Fibroblast of skin of abdomen (primary cell): ENCODE data around the gene AIF1L.
A peak's percentile ranks its signal among the peaks of the same experiment; 100 is the strongest.

Source experiments
- DNase-seq: peaks from one replicate; pipeline ENCODE4 v3.0.0-alpha.2; 2013

Gene AIF1L

DNA sequence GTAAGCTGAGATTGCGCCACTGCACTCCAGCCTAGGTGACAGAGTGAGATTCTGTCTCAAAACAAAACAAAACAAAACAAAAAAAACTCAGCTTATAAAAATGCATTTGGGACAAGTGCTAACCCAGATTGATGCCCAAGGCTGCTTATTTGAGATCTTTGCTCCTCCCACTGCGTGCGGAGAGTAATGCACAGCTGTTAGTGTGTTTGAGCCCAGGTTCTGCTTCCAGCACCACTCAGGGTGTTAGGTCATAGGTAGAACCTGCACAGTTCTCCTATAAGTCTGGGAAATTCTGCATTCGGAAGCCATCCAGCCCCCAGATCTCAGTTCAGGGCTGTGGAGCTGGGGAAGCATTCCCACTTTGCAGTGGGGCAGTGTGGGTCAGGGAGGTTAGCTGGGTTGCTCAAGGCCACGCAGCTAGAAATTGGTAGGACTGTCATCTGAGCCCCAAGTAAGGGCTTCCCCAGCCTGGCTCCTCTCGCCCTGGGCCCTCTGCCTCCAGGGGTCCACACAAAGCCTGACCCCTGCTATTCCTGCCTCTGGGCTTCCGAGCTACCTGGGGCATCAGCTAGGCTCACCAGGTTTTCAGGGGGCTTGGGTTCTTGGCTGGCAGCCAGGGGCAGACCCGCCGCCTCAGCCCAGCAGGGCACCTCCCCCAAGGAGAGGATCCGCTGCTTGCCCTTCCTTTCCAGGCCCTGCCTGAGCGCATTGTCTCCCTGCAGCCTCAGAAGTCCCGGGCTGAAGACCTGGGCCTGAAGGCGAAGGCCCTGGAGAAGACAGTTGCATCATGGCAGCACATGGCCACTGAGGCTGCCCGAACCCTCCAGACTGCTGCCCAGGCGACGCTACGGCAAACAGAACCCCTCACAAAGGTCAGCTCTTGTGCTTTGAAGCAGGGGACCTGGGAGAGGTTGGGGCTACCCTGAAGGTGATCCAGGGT lies 17.6 kb upstream of the AIF1L start:
- DNase-seq = no peak

DNA sequence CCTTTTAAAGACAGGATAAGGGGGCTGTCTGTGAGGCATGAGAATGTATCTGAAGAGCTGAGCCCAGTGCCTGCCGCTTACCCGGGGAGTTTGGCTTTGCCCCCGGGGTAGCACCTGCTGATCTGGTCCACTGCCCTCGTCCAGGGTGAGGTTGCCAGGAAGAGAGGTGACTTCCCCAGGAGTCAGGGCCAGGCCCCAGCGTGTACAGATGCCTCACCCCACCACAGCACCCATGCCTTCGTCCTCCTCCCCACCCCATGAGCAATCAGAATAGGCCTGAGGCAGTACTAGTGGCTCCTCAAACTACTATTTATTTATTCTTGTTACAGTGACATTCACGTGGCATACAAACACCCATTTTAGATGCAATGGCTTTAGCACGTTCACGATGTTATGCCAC lies 15.7 kb upstream of the AIF1L start:
- no peak for DNase-seq

DNA sequence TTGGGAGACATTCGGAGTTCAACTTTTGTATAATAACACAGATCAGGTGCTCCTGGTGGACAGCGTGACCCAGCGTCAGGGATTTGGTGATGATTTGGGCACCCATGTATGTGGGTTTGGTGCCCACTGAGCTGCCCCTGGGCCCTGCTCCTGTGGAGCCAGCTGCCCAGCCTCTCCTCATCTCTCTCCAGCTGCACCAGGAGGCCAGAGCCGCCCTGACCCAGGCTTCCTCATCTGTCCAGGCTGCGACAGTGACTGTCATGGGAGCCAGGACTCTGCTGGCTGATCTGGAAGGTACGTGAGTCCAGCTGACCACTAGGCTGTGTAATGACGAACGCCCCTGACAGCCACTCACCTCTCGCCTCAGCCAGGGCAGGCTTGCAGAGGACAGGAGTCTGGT lies 14.5 kb upstream of the AIF1L start:
- DNase-seq = no peak

DNA sequence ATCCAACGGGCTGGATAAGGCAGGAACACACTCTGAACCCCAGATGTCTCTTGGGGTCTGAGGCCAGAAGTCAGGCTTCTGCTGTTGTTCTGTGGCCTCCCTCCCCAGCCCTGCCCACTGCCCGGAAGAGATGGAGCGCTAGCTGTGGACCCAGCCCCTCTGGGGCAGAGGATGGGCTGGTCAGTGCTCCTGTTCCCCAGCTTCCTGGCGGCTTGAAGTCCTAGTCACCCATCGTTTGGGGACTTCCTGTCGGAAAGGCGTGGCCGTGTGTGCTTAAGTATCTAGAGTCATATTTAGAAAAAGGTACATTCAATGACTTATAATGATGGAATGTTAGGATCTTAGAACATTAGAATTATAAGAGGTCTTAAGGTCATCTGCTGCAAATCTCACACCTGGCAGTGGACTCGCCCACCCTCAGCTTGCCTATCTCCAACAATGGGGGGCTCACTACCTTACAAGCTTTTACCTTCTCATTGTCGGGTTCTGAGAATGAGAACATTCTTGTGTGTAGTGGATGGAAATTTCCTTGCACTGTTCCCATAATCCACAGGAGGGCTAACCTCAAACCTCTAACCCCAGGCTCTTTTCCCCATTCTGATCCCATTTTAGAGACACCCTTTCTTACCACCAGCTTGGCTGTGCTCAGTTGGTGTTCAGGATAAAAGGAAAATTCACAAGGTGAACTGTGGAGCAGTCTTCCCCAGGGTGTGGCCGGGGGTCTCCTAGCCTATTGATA lies 13.4 kb upstream of the AIF1L start:
- no peak for DNase-seq

DNA sequence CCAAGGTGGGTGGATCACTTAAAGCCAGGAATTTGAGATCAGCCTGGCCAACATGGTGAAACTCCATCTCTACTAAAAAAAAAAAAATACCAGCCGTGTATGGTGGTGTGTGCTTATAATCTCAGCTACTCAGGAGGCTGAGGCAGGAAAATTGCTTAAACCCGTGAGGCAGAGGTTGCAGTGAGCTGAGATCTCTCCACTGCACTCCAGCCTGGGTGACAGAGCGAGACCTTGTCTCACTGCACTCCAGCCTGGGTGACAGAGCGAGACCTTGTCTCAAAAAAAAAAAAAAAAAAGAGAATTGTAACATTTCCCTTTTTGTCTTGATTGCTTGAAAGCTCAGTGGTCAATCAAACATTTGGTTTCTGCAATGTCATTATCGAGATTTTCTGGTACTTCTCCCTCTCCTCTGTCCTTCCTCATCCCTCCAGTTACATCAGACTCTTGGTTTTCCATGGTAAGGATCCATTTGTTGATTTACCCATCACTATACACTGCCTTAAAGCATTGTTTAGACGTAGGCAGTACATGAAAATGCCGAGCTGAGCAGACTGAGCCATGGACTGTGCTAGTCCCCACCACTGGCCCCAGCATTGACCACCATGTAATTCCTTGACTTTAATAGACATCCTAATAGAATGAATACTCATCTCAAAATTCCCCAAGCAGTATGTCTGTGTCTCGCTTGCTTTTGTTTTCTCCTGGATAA lies 11.5 kb upstream of the AIF1L start:
- DNase-seq = no peak

DNA sequence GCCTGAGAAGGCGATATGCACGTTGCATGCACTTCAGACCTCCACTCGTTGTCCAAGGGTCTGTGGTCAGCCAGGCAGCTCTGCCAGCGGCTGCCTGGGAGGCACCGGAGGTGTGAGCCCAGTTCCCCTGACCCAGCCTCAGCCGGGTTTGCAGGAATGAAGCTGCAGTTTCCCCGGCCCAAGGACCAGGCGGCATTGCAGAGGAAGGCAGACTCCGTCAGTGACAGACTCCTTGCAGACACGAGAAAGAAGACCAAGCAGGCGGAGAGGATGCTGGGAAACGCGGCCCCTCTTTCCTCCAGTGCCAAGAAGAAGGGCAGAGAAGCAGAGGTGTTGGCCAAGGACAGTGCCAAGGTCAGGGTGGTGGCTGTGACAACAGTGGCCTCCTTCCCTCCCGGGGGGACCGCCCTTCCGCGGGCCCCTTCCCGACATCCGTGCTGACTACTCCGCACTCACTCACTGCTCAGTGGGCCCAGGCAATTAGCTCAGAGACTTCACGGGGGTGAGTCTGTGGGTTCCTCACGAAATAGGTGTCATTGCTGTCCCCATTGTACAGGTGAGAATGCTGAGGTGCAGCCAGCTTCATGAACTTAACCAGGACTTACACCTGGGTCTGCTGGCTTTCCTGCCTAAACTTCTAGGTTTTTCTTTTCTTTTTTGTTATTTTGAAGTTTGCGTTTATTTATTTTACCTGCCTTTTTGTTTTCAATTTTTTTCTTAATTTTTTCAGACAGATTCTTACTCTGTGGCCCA lies 10.8 kb upstream of the AIF1L start:
- DNase-seq = no peak

DNA sequence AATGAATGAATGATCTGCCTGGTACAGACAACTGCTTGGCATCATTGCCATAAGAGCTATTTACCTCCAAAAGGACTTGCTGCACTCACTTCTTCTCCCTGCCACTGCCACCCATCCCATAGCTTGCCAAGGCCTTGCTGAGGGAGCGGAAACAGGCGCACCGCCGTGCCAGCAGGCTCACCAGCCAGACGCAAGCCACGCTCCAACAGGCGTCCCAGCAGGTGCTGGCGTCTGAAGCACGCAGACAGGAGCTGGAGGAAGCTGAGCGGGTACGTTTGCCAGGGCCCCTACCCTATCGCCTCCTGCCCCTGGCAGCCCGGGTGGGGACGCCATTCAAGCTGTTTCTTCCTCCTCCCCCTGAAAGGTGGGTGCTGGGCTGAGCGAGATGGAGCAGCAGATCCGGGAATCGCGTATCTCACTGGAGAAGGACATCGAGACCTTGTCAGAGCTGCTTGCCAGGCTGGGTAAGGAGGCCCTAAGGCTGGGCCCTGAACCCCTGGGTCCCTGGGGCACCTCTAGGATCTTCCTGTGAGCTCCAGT lies 8.9 kb upstream of the AIF1L start:
- no peak for DNase-seq

DNA sequence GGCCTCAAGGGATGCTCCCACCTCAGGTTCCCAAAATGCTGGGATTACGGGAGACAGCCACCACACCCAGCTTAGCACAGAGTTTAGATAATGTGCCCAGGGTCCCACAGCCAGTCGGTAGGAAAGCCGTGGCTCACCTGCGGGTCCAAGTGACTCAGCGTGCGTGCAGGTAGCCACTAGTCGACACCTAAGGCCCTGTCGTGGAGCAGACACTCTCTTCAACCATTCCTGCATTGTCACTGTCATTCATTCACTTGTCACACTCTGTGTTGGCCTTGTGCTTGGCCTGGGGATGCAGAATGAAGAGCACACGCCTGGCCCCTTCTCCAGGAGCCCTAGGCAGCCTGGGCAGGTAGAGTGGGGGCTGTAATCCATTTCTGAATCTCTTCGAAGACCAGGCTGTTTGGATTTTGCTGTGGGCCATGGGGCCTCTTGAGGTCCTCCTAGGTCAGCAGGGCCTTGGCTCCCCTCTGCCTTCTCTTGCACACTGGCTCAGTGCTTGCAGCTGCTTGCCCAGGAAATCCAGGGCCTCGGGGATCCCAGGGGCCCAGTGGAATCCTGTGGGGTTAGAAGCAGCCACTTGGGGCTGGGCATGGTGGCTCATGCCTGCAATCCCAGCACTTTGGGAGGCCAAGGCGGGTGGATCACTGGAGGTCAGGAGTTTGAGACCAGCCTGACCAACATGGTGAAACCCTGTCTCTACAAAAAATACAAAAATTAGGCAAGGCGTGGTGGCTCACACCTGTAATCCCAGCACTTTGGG lies 6.1 kb upstream of the AIF1L start:
- no peak for DNase-seq

DNA sequence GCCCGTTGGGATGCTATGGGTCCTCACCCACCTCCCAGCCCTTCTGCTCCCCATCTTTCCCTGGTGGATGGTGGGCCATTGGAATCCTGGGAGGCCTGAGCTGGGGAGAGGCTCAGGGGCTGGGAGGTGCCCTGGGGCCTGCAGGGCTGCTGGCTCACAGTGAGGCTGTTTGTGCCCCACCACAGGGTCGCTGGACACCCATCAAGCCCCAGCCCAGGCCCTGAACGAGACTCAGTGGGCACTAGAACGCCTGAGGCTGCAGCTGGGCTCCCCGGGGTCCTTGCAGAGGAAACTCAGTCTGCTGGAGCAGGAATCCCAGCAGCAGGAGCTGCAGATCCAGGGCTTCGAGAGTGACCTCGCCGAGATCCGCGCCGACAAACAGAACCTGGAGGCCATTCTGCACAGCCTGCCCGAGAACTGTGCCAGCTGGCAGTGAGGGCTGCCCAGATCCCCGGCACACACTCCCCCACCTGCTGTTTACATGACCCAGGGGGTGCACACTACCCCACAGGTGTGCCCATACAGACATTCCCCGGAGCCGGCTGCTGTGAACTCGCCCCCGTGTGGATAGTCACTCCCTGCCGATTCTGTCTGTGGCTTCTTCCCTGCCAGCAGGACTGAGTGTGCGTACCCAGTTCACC lies 4.9 kb upstream of the AIF1L start:
- no peak for DNase-seq

DNA sequence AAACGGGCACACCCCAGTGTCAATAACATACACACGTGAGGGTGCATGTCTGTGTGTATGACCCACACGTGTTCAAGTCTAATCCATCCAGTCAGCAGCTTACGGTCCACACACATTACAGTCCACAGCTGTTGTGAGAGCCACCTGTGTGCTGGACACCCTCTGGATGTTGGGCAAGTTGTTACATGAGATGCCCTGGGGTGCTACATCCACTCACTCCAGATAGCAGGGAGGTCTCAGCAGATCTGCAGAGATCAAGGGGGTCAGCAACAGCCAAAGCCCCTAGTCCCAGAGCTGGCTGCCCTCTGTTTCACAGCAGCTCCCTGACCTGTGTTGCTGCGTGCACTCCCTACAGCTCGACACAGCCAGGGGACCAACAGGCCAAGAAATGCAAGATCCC lies 4.3 kb upstream of the AIF1L start:
- DNase-seq = no peak

DNA sequence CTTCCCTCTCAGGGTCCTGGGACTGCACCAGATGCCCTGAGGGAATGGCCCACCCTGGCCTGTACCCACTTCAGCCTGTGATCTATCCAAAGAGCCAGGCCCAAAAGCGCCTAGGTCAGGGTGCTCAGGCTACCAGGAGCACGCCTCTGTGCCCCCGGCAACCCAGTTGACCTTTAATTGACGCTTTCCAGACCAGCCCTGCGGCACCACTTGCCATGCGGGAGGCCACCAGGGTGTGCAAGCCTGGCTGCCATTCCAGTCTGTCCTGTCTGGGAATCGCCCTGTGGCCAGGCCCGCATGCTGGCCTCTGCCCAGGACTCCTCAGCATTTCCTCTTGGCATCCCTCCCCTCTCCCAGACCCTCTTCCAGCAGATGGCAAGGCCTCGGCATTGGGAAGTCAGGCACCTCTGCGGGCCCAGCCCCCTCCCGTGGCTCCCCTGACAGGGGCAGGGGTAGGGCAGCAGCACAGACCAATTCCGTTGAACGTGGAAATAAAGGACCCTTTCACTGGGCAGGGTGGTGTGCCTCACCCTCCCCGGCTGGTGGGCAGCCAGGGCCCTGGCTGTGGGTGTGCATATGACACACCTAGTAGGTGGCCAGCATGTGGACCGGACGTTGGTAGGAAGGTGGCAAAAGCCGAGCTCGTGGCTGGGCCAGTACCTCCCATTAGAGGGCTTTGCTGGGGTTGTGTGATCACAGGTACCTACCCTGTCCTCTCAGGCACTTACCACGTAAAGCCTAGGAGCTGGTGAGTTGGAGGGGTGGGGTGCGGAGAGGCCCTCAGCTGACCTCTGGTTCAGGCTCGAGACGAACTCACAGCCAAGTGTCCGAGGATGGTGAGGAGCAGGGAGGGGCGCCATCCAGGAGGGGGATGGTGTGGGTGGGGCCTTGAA lies 3.5 kb upstream of the AIF1L start:
- DNase-seq = no peak

DNA sequence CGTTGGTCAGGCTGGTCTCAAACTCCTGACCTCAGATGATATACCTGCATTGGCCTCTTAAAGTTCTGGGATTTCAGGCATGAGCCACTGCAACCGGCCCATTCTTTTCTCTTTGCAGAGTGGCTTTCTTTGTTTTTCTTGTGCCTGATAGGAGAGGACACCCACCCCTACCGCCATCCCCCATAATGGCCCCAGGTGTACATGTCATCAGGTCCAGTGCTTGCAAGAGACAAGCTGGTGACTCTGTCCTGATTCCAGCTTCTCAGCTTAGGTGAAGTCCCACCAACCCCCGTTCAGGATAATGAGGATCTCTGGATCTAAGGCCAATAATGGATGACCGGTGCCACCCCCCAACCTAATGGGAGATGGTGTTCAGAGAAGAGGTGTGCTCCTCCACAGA lies 2.3 kb upstream of the AIF1L start:
- DNase-seq = no peak

DNA sequence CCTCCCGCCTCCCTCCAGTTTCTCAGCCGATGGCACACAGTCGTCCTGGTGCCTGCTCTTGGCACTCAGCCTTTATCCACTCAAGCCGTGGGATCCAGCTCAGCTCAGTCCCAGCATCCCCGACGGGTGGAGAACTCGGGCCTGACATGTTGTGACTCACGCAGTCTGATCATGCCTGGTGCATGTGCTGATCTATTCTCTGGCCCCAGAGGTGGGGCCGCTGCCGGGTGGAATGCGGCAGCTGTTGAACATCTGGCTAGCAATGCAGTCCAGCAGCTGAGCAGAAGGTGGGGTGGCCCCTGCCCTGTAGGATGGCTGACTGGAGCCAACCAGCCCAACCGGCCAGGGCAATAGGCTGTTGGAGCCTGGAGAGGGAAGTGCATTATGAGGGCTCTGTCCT lies 1.7 kb upstream of the AIF1L start:
- DNase-seq = peak; percentile 63

DNA sequence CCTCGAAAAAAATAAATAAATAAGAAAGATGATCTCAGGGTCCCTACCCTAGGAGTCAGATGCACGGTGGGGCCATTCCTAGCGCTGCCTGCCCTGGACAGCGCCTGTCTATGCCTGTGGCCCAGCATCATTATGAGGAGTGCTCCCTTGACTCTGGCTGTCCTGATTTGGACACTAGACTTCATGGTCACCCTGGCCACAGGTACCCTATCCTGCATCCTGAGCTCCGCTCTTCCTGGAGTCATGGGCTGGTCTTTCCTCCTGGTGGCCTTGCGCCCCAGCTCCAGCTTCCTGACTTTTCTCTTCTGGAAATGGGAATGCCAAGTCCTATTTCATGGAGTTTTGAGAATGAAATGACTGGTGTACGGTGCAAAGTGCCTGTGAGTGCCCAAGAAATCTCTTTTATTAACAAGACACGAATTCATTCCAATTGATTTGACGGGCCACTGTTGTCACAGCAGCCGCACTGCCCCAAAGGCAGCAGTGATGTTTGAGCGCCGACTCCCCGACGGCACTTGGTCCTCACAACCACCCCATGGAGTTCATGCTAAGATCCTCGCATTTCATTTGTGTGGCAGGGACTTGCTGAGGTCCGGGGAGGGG lies 564 bp upstream of the AIF1L start:
- no peak for DNase-seq

DNA sequence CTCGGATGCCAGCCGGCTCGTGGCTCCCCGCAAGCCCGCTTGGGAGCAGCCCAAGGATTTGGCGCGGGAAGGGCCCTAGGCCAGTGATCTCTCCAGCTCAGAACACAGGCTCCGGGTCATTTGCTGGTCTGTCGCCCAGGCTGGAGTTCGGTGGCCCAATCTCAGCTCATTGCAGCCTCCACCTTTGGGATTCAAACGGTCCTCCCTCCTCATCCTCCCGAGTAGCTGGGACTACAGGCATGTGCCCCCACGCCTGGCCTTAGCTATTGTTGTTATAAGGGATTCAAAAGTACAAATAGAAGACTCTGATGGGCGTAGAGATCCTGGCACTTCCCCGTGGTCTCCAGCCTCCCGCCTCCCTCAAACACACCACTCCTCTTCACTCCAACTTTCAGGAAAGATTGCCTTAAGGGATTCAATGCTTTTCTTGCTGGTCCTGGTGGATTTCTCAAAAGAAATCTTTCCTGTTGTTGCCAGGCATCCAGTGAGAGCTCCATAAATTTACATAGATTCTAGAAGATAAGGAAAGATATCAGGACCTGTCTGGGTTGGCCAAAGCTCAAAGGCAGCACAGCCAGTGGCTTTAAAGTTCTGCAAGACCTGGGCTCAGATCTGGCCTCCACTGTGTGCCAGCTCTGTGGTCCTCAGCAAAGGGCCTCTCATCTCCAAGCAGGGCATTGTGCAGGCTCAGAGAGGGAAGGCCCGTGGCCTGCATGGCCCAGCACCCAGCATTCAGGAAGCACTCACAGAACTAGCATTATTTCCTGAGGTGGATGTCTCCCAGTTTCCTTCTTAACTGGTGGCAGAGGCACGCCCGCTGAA lies 1.0 kb downstream of the AIF1L start:
- no peak for DNase-seq

DNA sequence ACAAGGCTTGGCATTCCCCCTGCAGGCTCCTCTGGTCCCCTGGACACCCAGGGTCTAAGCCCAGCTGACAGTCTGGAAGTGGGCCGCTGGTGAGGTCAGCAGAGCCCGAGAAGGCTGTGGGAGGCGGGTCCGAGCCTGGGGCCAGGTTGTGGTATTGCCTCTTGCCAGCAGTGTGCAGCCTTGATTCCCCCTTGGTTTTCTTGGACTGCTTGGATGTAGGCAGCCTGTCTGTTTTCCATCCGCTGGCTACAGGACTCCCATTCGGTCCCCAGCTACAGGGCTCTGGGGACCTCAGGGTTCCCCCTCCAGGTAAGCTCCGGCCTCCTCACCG lies 1.6 kb downstream of the AIF1L start:
- DNase-seq = no peak

DNA sequence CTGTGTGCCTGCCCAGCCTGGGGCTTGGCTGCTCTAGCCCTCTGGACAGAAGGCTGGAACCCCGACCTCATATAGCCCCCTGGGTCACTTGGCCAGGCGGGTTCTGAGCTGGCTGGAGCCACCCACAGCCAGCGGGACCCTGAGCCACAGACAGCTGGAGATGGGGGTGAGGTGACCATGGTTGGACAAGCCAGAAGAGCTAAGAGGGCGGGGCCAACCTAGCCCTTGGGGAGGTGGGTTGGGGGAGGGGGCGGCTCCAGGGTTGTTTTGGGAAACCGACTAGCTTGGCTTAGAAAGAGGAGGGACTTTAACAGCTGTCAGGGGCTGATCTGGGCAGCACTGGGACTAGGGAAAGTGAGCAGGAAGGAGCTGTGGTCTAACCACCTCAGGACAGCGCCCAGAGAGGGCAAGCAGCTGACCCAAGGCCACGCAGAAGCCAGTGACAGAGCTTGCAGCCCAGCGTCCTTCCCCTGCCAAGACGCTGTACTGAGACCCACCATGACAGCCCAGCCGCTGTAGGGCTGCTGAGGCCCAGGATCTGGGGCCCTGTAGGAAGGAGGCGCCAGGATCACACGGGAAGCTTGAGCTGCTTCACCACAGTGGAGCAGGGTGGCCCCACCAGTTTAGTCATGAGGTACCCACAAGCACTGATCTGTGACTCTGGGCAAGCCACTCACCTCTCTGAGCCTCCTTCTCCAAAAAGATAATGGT lies 2.2 kb downstream of the AIF1L start:
- no peak for DNase-seq

DNA sequence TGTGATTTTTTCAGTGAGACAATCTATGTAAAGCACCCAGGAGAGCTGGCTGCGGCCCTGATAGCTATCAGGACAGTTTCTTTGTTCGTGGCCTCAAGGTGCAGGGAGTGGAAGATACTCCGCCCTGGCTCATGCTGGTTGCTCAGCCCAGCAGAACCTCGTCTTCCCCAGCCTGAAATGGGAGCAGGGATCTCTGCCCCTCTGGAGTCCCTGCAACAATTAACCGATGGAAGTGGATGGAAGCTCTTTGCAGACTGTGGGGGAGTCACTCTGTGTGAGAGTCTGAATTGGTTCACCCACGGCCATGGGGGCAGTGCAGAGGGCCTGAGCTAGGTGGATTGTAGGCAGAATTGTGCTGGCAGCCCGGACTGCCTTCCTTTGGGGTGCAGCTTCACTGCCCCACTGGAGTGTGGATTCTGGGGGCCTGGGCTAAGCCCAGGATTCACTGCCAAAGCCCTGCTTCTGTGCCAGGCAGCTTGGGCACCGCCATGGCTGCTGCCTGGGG lies 2.8 kb downstream of the AIF1L start:
- no peak for DNase-seq
